ENCODE measurements around the gene CBX1. TPM values are rescaled to one million over a fixed set of nuclear protein-coding genes. Genes with fewer than 3 reads are reported as not detected.
A peak's percentile ranks its signal among the peaks of the same experiment; 100 is the strongest.

The CBX1 gene
- total and polyA plus RNA-seq, 2 experiments from 2014 or later: 38.3 to 102 TPM

DNA sequence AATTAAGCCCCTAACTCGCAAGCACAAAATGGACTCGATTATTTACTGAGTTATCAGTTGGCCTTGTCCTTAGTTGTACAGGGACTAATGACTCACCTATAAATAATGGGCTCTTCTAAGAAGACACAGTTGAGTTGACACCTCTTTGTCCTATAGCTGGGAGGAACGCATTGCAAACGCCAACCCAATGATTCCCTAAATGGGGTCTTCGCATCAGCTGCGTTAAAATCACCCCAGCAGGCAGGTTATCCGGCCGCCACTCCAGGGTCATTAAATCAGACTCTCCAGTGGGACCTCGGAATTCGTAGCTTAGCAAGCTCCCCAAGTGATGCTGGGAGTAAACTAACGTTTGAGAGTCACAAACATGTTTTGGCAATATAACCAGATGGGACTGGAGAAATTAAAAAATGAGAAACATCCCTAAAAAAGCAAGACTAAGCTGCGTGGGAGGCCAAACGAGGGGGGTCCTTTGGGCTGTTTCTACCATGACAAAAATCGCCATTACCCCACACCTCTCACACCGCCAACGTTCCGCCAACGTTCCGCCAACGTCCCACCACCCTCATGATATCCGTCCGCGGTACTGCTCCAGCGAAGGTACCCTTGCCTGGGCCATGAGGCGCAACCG, 54.1 kb downstream of the CBX1 start:
- H3K4me3 ChIP-seq: peak overlapping the region; percentile 49
- DNase-seq (ENCODE audit: low read depth in 1 of 2, low spot score in 1 of 2): no peak
- TF ChIP-seq, protein P1, sequence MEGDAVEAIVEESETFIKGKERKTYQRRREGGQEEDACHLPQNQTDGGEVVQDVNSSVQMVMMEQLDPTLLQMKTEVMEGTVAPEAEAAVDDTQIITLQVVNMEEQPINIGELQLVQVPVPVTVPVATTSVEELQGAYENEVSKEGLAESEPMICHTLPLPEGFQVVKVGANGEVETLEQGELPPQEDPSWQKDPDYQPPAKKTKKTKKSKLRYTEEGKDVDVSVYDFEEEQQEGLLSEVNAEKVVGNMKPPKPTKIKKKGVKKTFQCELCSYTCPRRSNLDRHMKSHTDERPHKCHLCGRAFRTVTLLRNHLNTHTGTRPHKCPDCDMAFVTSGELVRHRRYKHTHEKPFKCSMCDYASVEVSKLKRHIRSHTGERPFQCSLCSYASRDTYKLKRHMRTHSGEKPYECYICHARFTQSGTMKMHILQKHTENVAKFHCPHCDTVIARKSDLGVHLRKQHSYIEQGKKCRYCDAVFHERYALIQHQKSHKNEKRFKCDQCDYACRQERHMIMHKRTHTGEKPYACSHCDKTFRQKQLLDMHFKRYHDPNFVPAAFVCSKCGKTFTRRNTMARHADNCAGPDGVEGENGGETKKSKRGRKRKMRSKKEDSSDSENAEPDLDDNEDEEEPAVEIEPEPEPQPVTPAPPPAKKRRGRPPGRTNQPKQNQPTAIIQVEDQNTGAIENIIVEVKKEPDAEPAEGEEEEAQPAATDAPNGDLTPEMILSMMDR (IDR thresholded peaks at IDR 0.05; ENCODE audit: low read depth, low read length): no peak
- H3K36me3 ChIP-seq: peaks cover 5% of the 10 kb centered on the region
- H3K9me3 ChIP-seq (ENCODE audit: low read depth): no peaks in the 10 kb centered on the region
- H3K27me3 ChIP-seq: no peaks in the 10 kb centered on the region
- peaks cover 35% of the 10 kb centered on the region for H3K4me1 ChIP-seq (ENCODE audit: low read depth)
- peak overlapping the region; percentile 95 for H3K27ac ChIP-seq

DNA sequence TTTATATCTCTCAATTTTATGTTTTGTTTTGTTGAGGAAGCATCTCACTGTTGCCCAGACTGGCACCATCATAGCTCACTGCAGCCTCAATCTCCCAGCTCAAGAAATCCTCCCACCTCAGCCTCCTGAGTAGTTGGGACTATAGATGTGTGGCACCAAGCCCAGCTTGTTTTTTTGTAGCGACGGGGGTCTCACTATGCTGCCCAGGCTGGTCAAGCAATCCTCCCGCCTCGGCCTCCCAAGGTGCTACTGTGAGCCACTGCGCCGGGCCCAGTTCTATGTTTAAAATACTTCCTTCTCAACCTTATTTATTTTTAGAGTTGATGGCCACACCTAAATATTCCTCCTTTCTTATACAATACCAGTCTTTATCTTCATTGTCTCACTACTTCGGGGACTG, 55.0 kb downstream of the CBX1 start:
- H3K4me3 ChIP-seq: no peak overlapping the region
- H3K9me3 ChIP-seq (ENCODE audit: low read depth): no peaks in the 10 kb centered on the region
- TF ChIP-seq, protein P1 (IDR thresholded peaks at IDR 0.05; ENCODE audit: low read depth, low read length): no peak
- H3K36me3 ChIP-seq: peaks cover 5% of the 10 kb centered on the region
- DNase-seq (ENCODE audit: low read depth in 1 of 2, low spot score in 1 of 2): no peak
- H3K27ac ChIP-seq: no peak overlapping the region
- peaks cover 26% of the 10 kb centered on the region for H3K4me1 ChIP-seq (ENCODE audit: low read depth)
- H3K27me3 ChIP-seq: no peaks in the 10 kb centered on the region

DNA sequence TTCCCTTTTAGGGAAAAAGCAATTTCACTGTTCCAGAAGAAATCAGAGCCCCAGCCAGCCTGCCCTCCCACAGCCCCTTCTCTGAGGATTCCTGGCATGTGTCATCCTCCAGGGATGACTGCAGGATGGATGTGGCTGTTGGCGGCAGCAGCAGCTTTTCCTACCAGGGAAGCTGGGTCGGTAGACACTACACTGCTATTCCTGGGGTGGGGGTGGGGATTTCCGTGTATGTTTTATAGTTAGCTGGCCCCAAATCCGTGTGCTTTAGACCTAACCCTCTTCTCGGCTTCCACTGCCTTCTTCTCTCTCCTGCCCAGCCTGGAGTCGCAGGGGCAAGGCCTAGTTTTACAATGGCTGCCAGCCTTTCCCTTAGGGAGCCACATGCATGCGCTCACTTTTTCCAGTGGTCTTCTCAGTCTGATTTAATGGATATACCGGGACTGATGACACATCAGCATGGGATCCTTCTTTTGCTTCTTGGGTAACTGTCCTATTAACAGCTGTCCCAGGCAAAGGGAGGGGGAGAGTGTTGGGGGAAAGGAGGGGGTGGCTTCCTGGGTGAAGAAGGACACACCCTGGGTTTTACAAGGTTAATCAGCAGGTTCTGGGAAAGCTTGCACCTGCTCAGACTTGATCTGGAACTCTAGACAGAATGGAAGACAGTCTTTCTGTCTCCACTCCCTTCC, 55.8 kb downstream of the CBX1 start:
- H3K36me3 ChIP-seq: no peaks in the 10 kb centered on the region
- no peak for DNase-seq (ENCODE audit: low read depth in 1 of 2, low spot score in 1 of 2)
- H3K9me3 ChIP-seq (ENCODE audit: low read depth): no peaks in the 10 kb centered on the region
- H3K27ac ChIP-seq: peak overlapping the region; percentile 49
- H3K27me3 ChIP-seq: no peaks in the 10 kb centered on the region
- TF ChIP-seq, protein P1 (IDR thresholded peaks at IDR 0.05; ENCODE audit: low read depth, low read length): no peak
- peaks cover 24% of the 10 kb centered on the region for H3K4me1 ChIP-seq (ENCODE audit: low read depth)
- no peak overlapping the region for H3K4me3 ChIP-seq

DNA sequence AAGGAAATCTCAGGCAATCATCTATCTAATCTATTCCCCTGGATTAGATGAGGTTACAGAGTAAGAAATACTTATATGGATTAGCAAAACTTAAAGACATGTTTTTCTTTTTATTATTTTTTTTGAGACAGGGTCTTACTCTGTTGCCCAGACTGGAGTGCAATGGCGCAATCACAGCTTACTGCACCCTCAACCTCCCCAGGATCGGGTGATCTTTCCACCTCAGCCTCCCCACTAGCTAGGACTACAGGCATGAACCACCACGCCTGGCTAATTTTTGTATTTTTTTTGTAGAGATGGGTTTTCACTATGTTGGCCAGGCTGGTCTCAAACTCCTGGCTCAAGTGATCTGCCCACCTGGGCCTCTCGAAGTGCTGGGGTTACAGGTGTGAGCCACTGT, 56.4 kb downstream of the CBX1 start:
- H3K36me3 ChIP-seq: no peaks in the 10 kb centered on the region
- no peaks in the 10 kb centered on the region for H3K9me3 ChIP-seq (ENCODE audit: low read depth)
- peak overlapping the region; percentile 49 for H3K27ac ChIP-seq
- no peak for DNase-seq (ENCODE audit: low read depth in 1 of 2, low spot score in 1 of 2)
- peaks cover 23% of the 10 kb centered on the region for H3K4me1 ChIP-seq (ENCODE audit: low read depth)
- H3K4me3 ChIP-seq: no peak overlapping the region
- TF ChIP-seq, protein P1 (IDR thresholded peaks at IDR 0.05; ENCODE audit: low read depth, low read length): no peak
- H3K27me3 ChIP-seq: no peaks in the 10 kb centered on the region

- Histone ChIP-seq H3K4me1 (ENCODE audit: low read depth) (peaks cover 17% of the 10 kb centered on the region), H3K4me3 (no peak overlapping the region), H3K27me3 (peaks cover 15% of the 10 kb centered on the region), H3K36me3 (no peaks in the 10 kb centered on the region), H3K27ac (no peak overlapping the region), H3K9me3 (ENCODE audit: low read depth) (no peaks in the 10 kb centered on the region)
- no peak for DNase-seq (ENCODE audit: low read depth in 1 of 2, low spot score in 1 of 2)
- TF ChIP-seq, protein P1 (IDR thresholded peaks at IDR 0.05; ENCODE audit: low read depth, low read length): no peak
Observed at GRCh38 chr17:48043176-48043575, 58.1 kb downstream of the CBX1 start.

All from cardiac muscle cell (in vitro differentiated cells and primary cell).